HG03066 (cell line): ENCODE results near the gene CDK14.
A peak's percentile ranks its signal among the peaks of the same experiment; 100 is the strongest.

Experiments
- ATAC-seq: cut with Tn5 transposase; IDR thresholded peaks from one replicate; pipeline ENCODE4 v1.9.1; 2021; ENCODE audit warnings: low read depth; ENCODE audit not compliant: unreplicated experiment

CDK14 gene

GRCh38 chr7:90596671-90597562 lies 796 bp downstream of the CDK14 start:
- ATAC-seq: peak; percentile 22

DNA sequence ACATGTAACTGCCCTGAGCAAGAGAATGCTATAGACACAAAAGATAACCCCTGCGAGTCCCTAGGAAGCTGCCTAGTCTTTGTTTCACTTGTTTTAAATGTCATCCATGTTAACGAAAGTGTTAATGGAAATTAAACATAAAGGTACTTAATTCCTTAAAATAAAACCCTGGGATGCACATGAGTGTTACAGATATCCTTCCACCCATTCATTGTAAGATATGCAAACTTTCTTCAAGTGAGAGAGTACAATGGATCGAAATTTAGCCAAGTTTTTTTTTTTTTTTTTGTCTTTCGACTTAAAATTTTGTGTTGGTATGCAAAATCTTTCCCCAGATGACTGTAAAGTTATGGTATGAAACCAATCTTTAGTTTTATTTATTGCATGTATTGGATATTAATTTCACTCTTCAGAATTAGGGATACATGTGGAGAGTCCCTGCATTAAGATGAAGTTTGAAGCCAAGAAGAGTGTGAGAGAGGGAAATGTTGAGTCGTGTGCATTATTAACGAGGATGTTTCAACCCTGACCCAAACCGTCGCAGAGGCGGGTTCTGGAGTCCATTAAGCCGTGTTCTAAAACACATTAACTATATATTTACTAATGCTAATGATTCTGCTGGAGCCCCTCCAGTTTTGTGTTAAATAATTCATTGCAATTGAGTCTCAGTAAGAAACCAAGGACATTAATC lies 1.6 kb downstream of the CDK14 start:
- ATAC-seq: no peak

GRCh38 chr7:90599038-90599437 lies 2.9 kb downstream of the CDK14 start:
- no peak for ATAC-seq

DNA sequence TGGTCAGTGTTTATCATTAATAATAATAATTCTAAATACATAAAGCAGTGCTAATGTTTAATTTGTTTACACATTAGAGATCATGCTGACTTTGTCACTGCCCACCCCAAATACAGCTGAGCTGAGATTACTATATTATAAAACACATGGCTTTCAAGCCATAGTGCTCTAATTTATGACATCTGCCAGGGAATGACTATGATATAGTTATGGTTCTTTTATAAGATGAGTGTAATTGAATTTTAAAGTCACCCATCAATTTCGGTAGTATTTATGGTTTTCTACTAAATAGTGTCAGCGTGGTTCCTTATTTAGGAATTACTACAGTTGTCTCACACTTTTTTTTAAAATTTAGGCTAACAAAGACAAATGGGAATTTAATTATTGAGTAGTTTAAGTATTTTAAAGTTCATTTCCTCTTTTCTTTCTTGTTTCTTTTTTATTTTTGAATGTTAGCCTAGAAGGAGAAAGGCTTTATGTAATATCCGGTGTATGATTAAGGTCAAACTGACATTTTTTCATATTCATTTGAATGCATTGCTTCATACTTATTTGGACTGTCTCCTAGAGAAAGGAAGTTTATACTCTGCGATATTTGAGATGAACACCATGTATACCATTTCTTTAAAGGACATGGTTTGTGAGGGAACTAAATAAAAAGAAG lies 3.9 kb downstream of the CDK14 start:
- no peak for ATAC-seq

DNA sequence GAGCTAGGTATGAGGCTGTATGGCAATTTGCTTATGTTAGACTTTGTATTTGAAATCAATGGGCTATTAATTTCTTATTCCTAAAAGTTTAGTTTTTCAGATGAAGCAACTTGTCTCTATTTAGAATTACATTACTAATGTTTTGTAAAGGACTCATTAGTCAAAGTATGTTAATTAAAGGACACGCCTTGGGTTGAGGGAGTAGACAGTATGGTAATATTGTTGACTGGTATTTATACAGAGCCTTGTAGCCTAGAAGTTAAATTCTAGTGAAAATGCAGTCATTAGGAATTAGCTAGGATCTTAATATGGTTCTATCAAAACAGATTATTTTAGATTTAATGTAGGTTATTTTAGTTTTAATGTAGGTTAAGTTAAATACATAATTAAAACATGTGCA lies 6.2 kb downstream of the CDK14 start:
- no peak for ATAC-seq

DNA sequence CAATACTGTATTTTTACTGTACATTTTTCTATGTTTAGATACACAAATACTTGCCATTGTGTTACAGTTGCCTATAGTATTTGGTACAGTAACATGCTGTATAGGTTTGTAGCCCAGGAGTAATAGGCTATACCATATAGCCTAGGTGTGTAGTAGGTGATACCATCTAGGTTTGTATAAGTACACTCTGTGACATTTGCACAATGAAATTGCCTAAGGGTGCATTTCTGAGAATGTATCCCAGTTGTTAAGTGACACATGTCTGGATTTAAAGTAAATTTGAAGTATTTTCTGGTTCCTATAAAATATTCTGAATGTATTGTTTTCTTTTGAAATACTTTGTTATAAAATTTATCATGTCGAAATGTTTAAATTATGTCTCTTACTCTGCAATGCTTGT lies 7.2 kb downstream of the CDK14 start:
- no peak for ATAC-seq

DNA sequence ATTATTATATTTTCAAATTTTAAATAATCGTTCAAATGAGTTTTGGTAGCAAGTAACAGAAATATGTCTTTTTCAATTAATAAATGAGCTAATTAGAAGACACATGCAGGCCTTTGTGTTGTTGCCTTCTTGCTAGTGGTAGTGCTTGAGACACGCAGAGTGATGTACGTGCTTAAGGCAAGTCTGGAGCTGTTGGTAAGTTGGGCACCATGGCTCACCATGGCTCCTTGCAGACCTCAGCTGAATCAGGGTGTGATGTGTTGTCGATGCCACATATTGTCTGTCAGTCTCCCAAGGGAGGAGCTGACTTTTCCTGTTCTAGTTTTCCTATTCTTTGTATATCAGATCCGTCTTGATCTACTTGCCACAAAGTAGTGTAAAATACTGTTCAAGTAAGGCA lies 8.3 kb downstream of the CDK14 start:
- ATAC-seq: no peak

DNA sequence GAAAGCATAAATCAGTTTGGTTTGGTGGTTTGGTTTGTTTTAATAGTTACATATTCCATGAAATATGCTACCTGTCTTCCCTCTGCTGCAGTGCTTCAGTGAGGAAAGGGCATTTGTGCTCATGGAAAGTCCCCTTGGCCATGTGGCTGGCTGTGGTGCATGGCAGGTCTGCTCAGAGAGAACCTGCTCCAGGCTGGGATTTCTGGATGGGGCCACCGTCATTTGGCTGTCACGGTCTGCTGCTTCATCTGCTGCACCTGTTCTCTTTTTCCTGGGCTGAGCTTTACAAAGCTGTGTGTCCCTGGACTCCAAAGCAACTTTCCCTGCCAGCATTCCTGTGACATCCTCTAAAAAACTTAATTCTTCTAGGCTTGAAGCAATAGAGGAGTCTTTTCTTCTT lies 8.9 kb downstream of the CDK14 start:
- ATAC-seq: no peak

DNA sequence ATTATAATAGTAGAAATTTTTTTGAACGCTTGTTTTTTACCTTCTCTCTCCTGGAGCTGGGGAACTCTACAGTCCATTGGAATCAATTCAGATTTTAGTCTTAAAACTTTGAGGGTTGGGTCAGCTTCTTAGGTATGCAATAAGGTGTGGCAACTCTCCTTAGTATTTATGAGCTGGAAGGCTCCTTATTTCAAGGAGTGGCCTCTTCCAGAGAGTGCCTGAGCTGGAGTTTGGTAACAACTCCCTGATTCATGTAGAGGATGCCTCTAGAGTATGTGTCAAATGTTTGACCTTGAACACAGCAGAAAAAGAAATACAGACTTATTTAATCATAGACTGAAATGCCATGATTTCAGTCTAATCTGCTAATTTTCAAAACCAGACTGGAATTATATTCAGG lies 11.1 kb downstream of the CDK14 start:
- ATAC-seq: no peak

DNA sequence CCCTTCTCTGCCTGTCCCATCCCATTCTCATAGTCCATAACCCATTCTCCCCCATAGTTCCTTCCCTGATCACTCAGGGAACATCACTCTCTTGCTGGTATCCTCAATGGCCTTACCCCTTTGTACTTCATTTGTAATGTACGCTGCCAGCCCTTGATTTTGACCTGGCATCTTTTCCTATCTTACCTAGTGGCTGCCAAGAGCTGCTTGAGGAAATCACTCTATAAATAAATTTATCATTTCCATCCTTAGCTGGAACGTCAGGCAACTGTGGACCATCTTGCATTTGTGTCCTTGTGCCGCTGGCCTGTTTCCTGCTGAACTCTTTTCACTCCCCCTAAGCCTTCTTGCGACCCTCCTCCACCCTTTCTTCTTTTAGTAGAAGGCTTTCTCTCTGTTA lies 14.0 kb downstream of the CDK14 start:
- no peak for ATAC-seq

DNA sequence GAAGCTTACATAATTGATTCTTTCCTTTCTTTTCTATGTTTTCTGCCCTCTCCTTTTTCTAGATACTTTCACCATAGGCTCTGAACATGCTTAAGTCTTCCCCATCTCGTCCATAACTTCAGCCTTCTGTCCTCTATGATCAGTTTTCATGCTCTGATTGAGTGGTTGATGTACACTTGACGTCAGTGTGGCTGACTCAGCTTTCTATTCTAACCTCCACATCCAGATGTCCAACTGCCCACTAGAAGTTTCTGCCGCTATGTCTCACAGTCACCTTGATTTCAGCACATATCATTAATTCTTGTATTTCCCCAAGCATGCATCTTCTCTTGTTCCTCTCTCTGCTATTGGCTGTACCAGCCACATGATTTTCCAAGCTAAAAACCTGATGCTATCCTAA lies 15.0 kb downstream of the CDK14 start:
- ATAC-seq: no peak

DNA sequence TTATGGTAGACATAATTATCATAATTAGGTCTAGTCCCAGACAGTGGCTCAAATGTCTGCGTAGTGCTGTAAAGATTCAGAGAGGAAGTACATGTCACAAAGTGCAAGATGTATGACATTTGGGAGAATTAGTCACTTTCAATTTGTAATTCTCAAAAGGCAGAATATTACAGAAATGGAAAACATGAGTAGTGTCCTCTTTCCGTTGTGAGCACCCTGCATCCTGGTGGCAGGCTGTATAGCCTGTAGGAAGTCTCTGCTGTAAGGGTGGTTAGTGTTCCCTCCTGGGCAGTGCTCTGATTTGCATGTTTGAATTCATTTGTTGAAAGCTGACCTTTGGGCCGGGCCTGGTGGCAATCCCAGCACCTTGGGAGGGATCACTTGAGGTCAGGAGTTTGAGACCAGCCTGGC lies 17.0 kb downstream of the CDK14 start:
- ATAC-seq: peak; percentile 92

- no peak for ATAC-seq
Observed at GRCh38 chr7:90617442-90617841, 21.3 kb downstream of the CDK14 start.

DNA sequence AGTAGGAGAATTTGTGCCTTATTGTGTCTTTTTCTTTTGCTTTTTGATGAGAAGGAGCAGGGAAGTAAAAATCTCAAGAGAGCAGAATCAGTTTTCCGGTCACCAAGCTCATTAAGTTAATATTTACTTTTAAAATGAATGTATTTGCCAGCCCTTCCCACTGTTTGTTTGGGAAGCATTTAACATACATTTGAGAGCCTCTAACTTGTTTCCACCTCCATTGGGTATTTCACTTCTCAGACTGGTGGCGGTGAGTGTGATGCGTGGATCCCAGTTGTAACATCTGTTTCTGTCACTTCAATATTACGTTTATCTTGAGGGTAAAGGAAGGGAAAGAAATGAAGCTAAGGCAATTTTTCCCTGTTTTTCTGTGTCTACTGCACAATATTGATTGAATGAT lies 22.8 kb downstream of the CDK14 start:
- ATAC-seq: no peak

DNA sequence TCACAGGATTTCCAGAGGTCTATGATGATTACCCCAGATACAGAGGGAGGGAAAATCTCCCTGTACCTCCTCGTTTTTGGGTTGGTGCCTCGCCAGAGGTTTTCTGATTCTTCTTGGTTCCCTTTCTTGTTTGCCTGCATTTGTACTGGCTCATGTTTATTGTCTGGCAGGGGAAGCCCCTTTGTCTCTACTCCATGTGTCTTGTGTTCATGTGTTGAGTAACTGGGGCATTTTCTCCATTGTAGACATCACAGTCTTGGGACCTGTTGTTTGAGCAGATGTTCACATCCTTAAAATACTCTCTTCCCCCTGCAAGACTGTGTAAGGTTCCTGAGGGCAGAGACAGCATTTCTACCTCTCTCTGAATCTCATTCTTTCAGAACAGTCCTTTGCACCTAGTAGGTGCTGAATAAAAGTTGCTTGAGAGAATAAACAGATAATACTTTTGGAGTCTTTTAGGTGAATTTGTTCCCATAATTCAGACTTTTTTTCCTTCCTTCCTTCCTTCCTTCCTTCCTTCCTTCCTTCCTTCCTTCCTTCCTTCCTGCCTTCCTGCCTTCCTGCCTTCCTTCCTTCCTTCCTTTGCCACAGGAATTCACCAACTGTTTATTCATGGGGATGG lies 25.1 kb downstream of the CDK14 start:
- no peak for ATAC-seq

DNA sequence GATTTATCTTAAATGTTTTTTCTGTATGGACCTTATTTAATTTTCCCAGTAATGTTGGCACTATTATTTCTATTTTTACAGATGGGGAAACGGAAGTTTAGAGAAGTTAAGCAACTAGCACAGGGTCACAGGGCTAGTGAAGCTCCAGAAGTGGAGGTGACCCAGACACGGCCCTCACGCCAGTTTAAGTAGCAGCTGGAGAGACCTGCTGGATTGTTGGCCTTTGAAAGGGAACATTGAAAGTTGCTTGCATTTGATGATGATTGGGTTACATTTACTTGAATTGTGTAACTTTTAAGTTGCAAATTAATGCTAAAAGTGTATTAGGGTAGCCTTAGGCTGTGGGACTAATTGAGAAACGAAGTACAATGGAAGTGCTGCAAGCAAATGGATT lies 25.6 kb downstream of the CDK14 start:
- ATAC-seq: no peak

- no peak for ATAC-seq
Observed at GRCh38 chr7:90622670-90623069, 26.5 kb downstream of the CDK14 start.

GRCh38 chr7:90624225-90624911 lies 28.2 kb downstream of the CDK14 start:
- ATAC-seq: no peak

- no peak for ATAC-seq
Observed at GRCh38 chr7:90625051-90625450, 28.9 kb downstream of the CDK14 start.

DNA sequence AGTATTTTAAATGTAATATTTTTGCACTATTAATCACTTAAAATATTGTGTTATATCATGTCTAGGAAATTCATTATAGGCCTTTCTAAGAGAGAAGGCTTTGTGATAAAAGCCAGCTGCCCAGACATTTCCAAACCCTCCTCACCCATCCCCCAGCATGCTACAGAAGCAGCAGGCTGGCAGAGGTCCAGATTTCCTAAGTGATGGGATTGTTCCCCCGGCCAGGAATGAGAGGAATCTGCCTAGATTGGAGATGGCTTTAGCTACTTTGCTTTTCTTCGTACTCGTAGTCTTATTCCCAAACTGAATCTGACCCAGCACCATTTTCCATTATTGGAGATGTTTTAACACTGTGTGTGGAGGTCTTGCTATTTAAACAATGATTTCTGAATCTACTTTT lies 29.4 kb downstream of the CDK14 start:
- ATAC-seq: no peak

DNA sequence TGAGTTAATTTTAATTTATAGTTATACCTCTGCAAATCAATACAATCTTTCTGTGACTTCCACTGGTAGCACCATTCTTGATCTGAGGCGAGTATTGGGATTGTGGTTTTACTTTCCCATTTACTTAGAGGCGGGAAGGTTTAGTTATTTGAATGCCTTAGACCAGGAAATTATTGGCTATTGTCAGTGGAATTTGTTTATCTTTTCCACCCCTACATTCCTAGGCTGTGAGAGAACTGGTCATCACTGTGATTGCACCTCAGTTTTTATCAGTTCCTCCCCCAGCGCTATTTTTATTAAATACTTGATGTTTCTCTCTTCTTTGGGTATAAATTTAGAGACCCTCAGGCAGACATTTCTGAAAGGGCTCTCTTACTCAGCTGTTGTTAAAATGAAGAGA lies 29.9 kb downstream of the CDK14 start:
- ATAC-seq: no peak
